Neural progenitor cell (in vitro differentiated cells): Measurements from ENCODE around the gene NRBF2. TPM values are rescaled to one million over a fixed set of nuclear protein-coding genes. Genes with fewer than 3 reads are reported as not detected.
A peak's percentile ranks its signal among the peaks of the same experiment; 100 is the strongest.

Source experiments
- DNase-seq: peaks from one replicate; pipeline ENCODE4 v3.0.0-alpha.2; 2016; ENCODE audit warnings: low spot score
- H2AFZ ChIP-seq: fragments of 200-600 bp; sonication (generic); replicated peaks from 2 replicates; pipeline ENCODE4 v1.6.1; 2016; ENCODE audit warnings: antibody characterized with exemption
- H3F3A ChIP-seq: fragments of 200-600 bp; sonication (generic); 2 replicates; pipeline ENCODE4 v1.6.1; 2016; ENCODE audit warnings: antibody characterized with exemption, low read depth
- H3K27ac ChIP-seq: fragments of 200-600 bp; sonication (generic); 2 replicates; pipeline ENCODE4 v1.5.1; 2016; ENCODE audit warnings: mild to moderate bottlenecking
- H3K27me3 ChIP-seq: fragments of 200-600 bp; sonication (generic); 2 replicates; pipeline ENCODE4 v1.6.1; 2016; ENCODE audit warnings: mild to moderate bottlenecking, moderate library complexity
- H3K36me3 ChIP-seq: fragments of 200-600 bp; sonication (generic); 2 replicates; pipeline ENCODE4 v1.5.1; 2016
- H3K4me1 ChIP-seq: fragments of 200-600 bp; sonication (generic); 2 replicates; pipeline ENCODE4 v1.6.1; 2016; ENCODE audit warnings: mixed run types
- H3K4me2 ChIP-seq: fragments of 200-600 bp; sonication (generic); 2 replicates; pipeline ENCODE4 v1.6.1; 2016
- H3K4me3 ChIP-seq: fragments of 200-600 bp; sonication (generic); 2 replicates; pipeline ENCODE4 v1.5.1; 2016
- H3K79me2 ChIP-seq: fragments of 200-600 bp; sonication (generic); 2 replicates; pipeline ENCODE4 v1.6.1; 2016; ENCODE audit warnings: low read depth
- H3K9ac ChIP-seq: fragments of 200-600 bp; sonication (generic); 2 replicates; pipeline ENCODE4 v1.6.1; 2016
- H3K9me3 ChIP-seq: fragments of 200-600 bp; sonication (generic); 2 replicates; pipeline ENCODE4 v1.5.1; 2016; ENCODE audit warnings: low read depth
- H4K20me1 ChIP-seq: fragments of 200-600 bp; sonication (generic); 2 replicates; pipeline ENCODE4 v1.6.1; 2016; ENCODE audit warnings: low read depth
- H3K27ac Mint-ChIP-seq: 3 replicates; pipeline ENCODE4 v1.8.0; 2021; ENCODE audit warnings: mixed read lengths
- H3K27me3 Mint-ChIP-seq: 2 replicates; pipeline ENCODE4 v1.8.0; 2022; ENCODE audit warnings: low read depth, mild to moderate bottlenecking, inconsistent platforms, moderate library complexity, mixed read lengths; ENCODE audit not compliant: insufficient read depth
- H3K36me3 Mint-ChIP-seq: 3 replicates; pipeline ENCODE4 v1.8.0; 2021; ENCODE audit warnings: mixed read lengths
- H3K4me1 Mint-ChIP-seq: 3 replicates; pipeline ENCODE4 v1.8.0; 2021; ENCODE audit warnings: mixed read lengths
- H3K4me3 Mint-ChIP-seq: 3 replicates; pipeline ENCODE4 v1.8.0; 2021; ENCODE audit warnings: mild to moderate bottlenecking, moderate library complexity, mixed read lengths
- H3K9me3 Mint-ChIP-seq: 3 replicates; pipeline ENCODE4 v1.8.0; 2020; ENCODE audit warnings: mixed read lengths
- CTCF ChIP-seq: fragments of 200-600 bp; sonication (generic); IDR thresholded peaks from 2 replicates; pipeline ENCODE4 v1.5.1; 2017; ENCODE audit warnings: antibody characterized with exemption, mild to moderate bottlenecking
- EZH2 ChIP-seq: fragments of 200-600 bp; sonication (generic); IDR thresholded peaks from 2 replicates; pipeline ENCODE4 v1.6.1; 2017; ENCODE audit warnings: antibody characterized with exemption, mild to moderate bottlenecking, moderate library complexity
- EZH2phosphoT487 ChIP-seq: fragments of 200-600 bp; sonication (generic); IDR thresholded peaks from 2 replicates; pipeline ENCODE4 v1.6.1; 2017; ENCODE audit warnings: antibody characterized with exemption
- total RNA-seq: library from RNA; depleted of rRNA; stranded (reverse); fragments of >200 nt; gene quantifications from 2 replicates; pipeline ENCODE4 v1.2.3, GENCODE V29; 2015; ENCODE audit warnings: low replicate concordance

NRBF2 gene
- total RNA-seq, 1 donor from 2014 or later: 37.8 TPM

GRCh38 chr10:63103971-63104409 is 29.1 kb upstream of the NRBF2 start:
- Histone ChIP-seq H3K27me3 (no peaks in the 10 kb centered on the region), H2AFZ (no peak overlapping the region), H3K36me3 (no peaks in the 10 kb centered on the region), H4K20me1 (no peaks in the 10 kb centered on the region), H3K4me1 (peaks cover 19% of the 10 kb centered on the region), H3K4me3 (no peak overlapping the region), H3K9me3 (no peaks in the 10 kb centered on the region), H3K4me2 (peak overlapping the region; percentile 35), H3K79me2 (no peaks in the 10 kb centered on the region), H3F3A (peaks cover 4% of the 10 kb centered on the region), H3K9ac (no peak overlapping the region), H3K27ac (no peak overlapping the region)
- H3K9me3 Mint-ChIP-seq: peaks cover 5% of the 10 kb centered on the region
- H3K27ac Mint-ChIP-seq: no peak overlapping the region
- H3K36me3 Mint-ChIP-seq: no peaks in the 10 kb centered on the region
- no peak overlapping the region for H3K4me3 Mint-ChIP-seq
- no peak for TF ChIP-seq EZH2phosphoT487
- TF ChIP-seq EZH2: no peak
- no peak for TF ChIP-seq CTCF
- H3K4me1 Mint-ChIP-seq: peaks cover 14% of the 10 kb centered on the region
- peak; percentile 75 for DNase-seq
- H3K27me3 Mint-ChIP-seq: peaks cover 7% of the 10 kb centered on the region

GRCh38 chr10:63105225-63106110 is 27.7 kb upstream of the NRBF2 start:
- Mint-ChIP-seq H3K36me3 (no peaks in the 10 kb centered on the region), H3K27me3 (peaks cover 8% of the 10 kb centered on the region), H3K27ac (no peak overlapping the region), H3K9me3 (peaks cover 5% of the 10 kb centered on the region), H3K4me3 (no peak overlapping the region), H3K4me1 (peaks cover 14% of the 10 kb centered on the region)
- H3K4me2 ChIP-seq: peak overlapping the region; percentile 29
- H3K27ac ChIP-seq: no peak overlapping the region
- H3K27me3 ChIP-seq: no peaks in the 10 kb centered on the region
- H2AFZ ChIP-seq: peak overlapping the region; percentile 14
- no peak for DNase-seq
- no peak overlapping the region for H3K9ac ChIP-seq
- no peak overlapping the region for H3K4me3 ChIP-seq
- H3K79me2 ChIP-seq: no peaks in the 10 kb centered on the region
- TF ChIP-seq EZH2phosphoT487 (no peak), EZH2 (no peak), CTCF (no peak)
- no peaks in the 10 kb centered on the region for H3K36me3 ChIP-seq
- peaks cover 4% of the 10 kb centered on the region for H3F3A ChIP-seq
- H4K20me1 ChIP-seq: no peaks in the 10 kb centered on the region
- H3K9me3 ChIP-seq: no peaks in the 10 kb centered on the region
- H3K4me1 ChIP-seq: peaks cover 19% of the 10 kb centered on the region

- H3K36me3 ChIP-seq: no peaks in the 10 kb centered on the region
- DNase-seq: peak; percentile 42
- no peaks in the 10 kb centered on the region for H3K79me2 ChIP-seq
- H3K4me3 Mint-ChIP-seq: no peak overlapping the region
- no peaks in the 10 kb centered on the region for H3K27me3 ChIP-seq
- TF ChIP-seq EZH2phosphoT487 (no peak), EZH2 (no peak), CTCF (no peak)
- peaks cover 8% of the 10 kb centered on the region for H3K27me3 Mint-ChIP-seq
- H3K27ac Mint-ChIP-seq: peak overlapping the region; percentile 34
- H3K4me1 Mint-ChIP-seq: peaks cover 14% of the 10 kb centered on the region
- peaks cover 4% of the 10 kb centered on the region for H3F3A ChIP-seq
- peak overlapping the region; percentile 14 for H2AFZ ChIP-seq
- peaks cover 5% of the 10 kb centered on the region for H3K9me3 Mint-ChIP-seq
- H3K4me1 ChIP-seq: peaks cover 19% of the 10 kb centered on the region
- H4K20me1 ChIP-seq: no peaks in the 10 kb centered on the region
- no peak overlapping the region for H3K27ac ChIP-seq
- no peaks in the 10 kb centered on the region for H3K9me3 ChIP-seq
- H3K9ac ChIP-seq: no peak overlapping the region
- H3K36me3 Mint-ChIP-seq: no peaks in the 10 kb centered on the region
- H3K4me3 ChIP-seq: no peak overlapping the region
- peak overlapping the region; percentile 29 for H3K4me2 ChIP-seq
These were observed 26.9 kb upstream of the NRBF2 start for GRCh38 chr10:63106111-63106755.
